OCI-LY1 (cell line): Measurements from ENCODE around the gene MTHFD1L.

Experiments used
- CTCF ChIP-seq: fragments of 200-600 bp; sonication (generic), shearing (Covaris generic); IDR thresholded peaks from 2 replicates; pipeline ENCODE4 v1.5.1; 2017; ENCODE audit warnings: mild to moderate bottlenecking, antibody characterized with exemption, low read length, moderate library complexity, mixed read lengths
- EZH2 ChIP-seq: fragments of 200-600 bp; sonication (generic), shearing (Covaris generic); IDR thresholded peaks from 2 replicates; pipeline ENCODE4 v1.8.0; 2017; ENCODE audit warnings: borderline replicate concordance, mixed run types, mild to moderate bottlenecking, antibody characterized with exemption, low read length, moderate library complexity, mixed read lengths

GRCh38 chr6:150865043-150865405 lies 478 bp upstream of the MTHFD1L start:
- TF ChIP-seq CTCF (no peak), EZH2 (no peak)
